HG03342 (cell line): ENCODE data around the gene MACF1.
"Not testable (repeated sequence)": the region's sequence is repeated elsewhere in the genome, so short reads cannot be mapped to it uniquely, and the experiment has no call there.

Source experiments
- ATAC-seq: cut with Tn5 transposase; IDR thresholded peaks from one replicate; pipeline ENCODE4 v1.9.1; 2021; ENCODE audit warnings: mild to moderate bottlenecking, moderate library complexity; ENCODE audit not compliant: unreplicated experiment

Gene MACF1

GRCh38 chr1:39526466-39527189, 322.1 kb downstream of the MACF1 start:
- ATAC-seq, result no peak

- ATAC-seq, result not testable (repeated sequence)
Measured at GRCh38 chr1:39527190-39527579, 322.7 kb downstream of the MACF1 start.

- no peak for ATAC-seq
Measured at GRCh38 chr1:39528082-39528481, 323.6 kb downstream of the MACF1 start.

- ATAC-seq, result no peak
Measured at GRCh38 chr1:39529901-39530535, 325.5 kb downstream of the MACF1 start.

GRCh38 chr1:39531526-39531925, 327.0 kb downstream of the MACF1 start:
- no peak for ATAC-seq

- no peak for ATAC-seq
Measured at GRCh38 chr1:39533442-39533841, 328.9 kb downstream of the MACF1 start.
